ENCODE data around the gene ARHGAP8. TPM values are rescaled to one million over a fixed set of nuclear protein-coding genes. Genes with fewer than 3 reads are reported as not detected.

The ARHGAP8 gene
- polyA plus RNA-seq, 2 of the 4 experiments (the other 2 are of a cell fraction): 1.2 to 3.8 TPM

GRCh38 chr22:44718418-44718817 is 34.0 kb upstream of the ARHGAP8 start:
- DNase-seq (ENCODE audit: low read depth in 1 of 2, low spot score in 1 of 2) (no peak), FAIRE-seq (no peak), ATAC-seq (no peak)
- no peak for TF ChIP-seq HES2 (IDR thresholded peaks at IDR 0.05)
- CTCF ChIA-PET: interaction anchor here (0.5 to 2.4 kb wide), 4 partner anchors 17 to 532 kb away, joined by 3 to 11 read pairs (median 5); no protein-coding TSS in a partner anchor
- Histone ChIP-seq H3K4me3 (no peak overlapping the region), H3K4me2 (no peak overlapping the region), H3K27ac (no peak overlapping the region), H3K4me1 (no peaks in the 10 kb centered on the region), H3K9me3 (no peaks in the 10 kb centered on the region)
- POLR2A ChIA-PET: no interaction called here
- WGBS (ENCODE audit: missing lambda C conversion rate): 89% methylated on average over 3 of the region's 3 CpGs

GRCh38 chr22:44719586-44720368 is 32.6 kb upstream of the ARHGAP8 start:
- Histone ChIP-seq H3K9me3 (no peaks in the 10 kb centered on the region), H3K4me3 (no peak overlapping the region), H3K4me2 (no peak overlapping the region), H3K27ac (no peak overlapping the region), H3K4me1 (no peaks in the 10 kb centered on the region)
- no peak for TF ChIP-seq HMGXB4 (CRISPR knock-in tag; IDR thresholded peaks at IDR 0.05; ENCODE audit: borderline replicate concordance)
- no peak for TF ChIP-seq RAD21 (conservative IDR thresholded peaks at IDR 0.05 in 1 of 2, IDR thresholded peaks at IDR 0.05 in 1 of 2)
- no peak for TF ChIP-seq MAX (IDR thresholded peaks at IDR 0.05)
- TF ChIP-seq POLR2A (IDR thresholded peaks at IDR 0.05; ENCODE audit: low read length): no peak
- TF ChIP-seq HEYL (CRISPR knock-in tag; IDR thresholded peaks at IDR 0.05): no peak
- TF ChIP-seq RFX5 (IDR thresholded peaks at IDR 0.05): no peak
- no peak for TF ChIP-seq JUNB (IDR thresholded peaks at IDR 0.05)
- no peak for TF ChIP-seq BHLHE40 (IDR thresholded peaks at IDR 0.05; ENCODE audit: low read depth, low read length)
- TF ChIP-seq GATA3 (IDR thresholded peaks at IDR 0.05; ENCODE audit: borderline replicate concordance): no peak
- TF ChIP-seq RNF2 (IDR thresholded peaks at IDR 0.05; ENCODE audit: borderline replicate concordance, low read depth): no peak
- no peak for TF ChIP-seq ELK1 (IDR thresholded peaks at IDR 0.05; ENCODE audit: low read depth, low read length)
- no peak for TF ChIP-seq SMC3 (IDR thresholded peaks at IDR 0.05)
- TF ChIP-seq NPAS2 (CRISPR knock-in tag; IDR thresholded peaks at IDR 0.05; ENCODE audit: borderline replicate concordance): no peak
- no peak for TF ChIP-seq FOSL2 (IDR thresholded peaks at IDR 0.05)
- no peak for TF ChIP-seq FOSL2 (CRISPR knock-in tag; IDR thresholded peaks at IDR 0.05)
- no peak for TF ChIP-seq PHF8 (IDR thresholded peaks at IDR 0.05; ENCODE audit: borderline replicate concordance, low read depth)
- no peak for TF ChIP-seq CBX8 (IDR thresholded peaks at IDR 0.05)
- TF ChIP-seq E2F6 (IDR thresholded peaks at IDR 0.05; ENCODE audit: borderline replicate concordance, low read depth): no peak
- no peak for TF ChIP-seq USF2 (IDR thresholded peaks at IDR 0.05)
- TF ChIP-seq HOXB5 (CRISPR knock-in tag; IDR thresholded peaks at IDR 0.05): no peak
- TF ChIP-seq EP300 (IDR thresholded peaks at IDR 0.05): no peak
- ChIA-PET CTCF (interaction anchor here (2.4 kb wide), 1 partner anchor 15 kb away, joined by 11 read pairs; no protein-coding TSS in a partner anchor), POLR2A (no interaction called here)
- no peak for FAIRE-seq
- ATAC-seq: no peak
- DNase-seq (ENCODE audit: low read depth in 1 of 2, low spot score in 1 of 2): no peak
- WGBS (ENCODE audit: missing lambda C conversion rate): 75% methylated on average over 11 of the region's 13 CpGs

Data from A549 (cell line).